Endometrial microvascular endothelial cells (primary cell): ENCODE results near the gene PPT2. TPM values are rescaled to one million over a fixed set of nuclear protein-coding genes. Genes with fewer than 3 reads are reported as not detected.

Experiments used
- in situ Hi-C: cut with HindIII; loops from 2 replicates; pipeline ENCODE4 v1.10.0; 2017; ENCODE audit warnings: low sequenced_read_pairs, low pct_unique_long_range_greater_than_20kb; ENCODE audit errors: inconsistent ontology term
- total RNA-seq: library from RNA; depleted of rRNA; stranded (reverse); fragments of >200 nt; gene quantifications from one replicate; pipeline ENCODE4 v1.2.3, GENCODE V29; 2015; ENCODE audit errors: inconsistent ontology term

PPT2 gene
- total RNA-seq, 1 donor from 2014 or later, result 49.3 TPM

GRCh38 chr6:32167761-32168262, 13.9 kb downstream of the PPT2 start:
- in situ Hi-C loops, result no loop called here

GRCh38 chr6:32168350-32168749, 14.4 kb downstream of the PPT2 start:
- in situ Hi-C loops, result no loop called here

GRCh38 chr6:32168807-32169591, 15.1 kb downstream of the PPT2 start:
- in situ Hi-C loops, result no loop called here

- in situ Hi-C loops, result no loop called here
Measured at GRCh38 chr6:32170294-32170693, 16.4 kb downstream of the PPT2 start.

- in situ Hi-C loops, result no loop called here
Measured at GRCh38 chr6:32171234-32171633, 17.3 kb downstream of the PPT2 start.

GRCh38 chr6:32173051-32173727, 19.2 kb downstream of the PPT2 start:
- in situ Hi-C loops, result no loop called here

GRCh38 chr6:32174416-32174815, 20.5 kb downstream of the PPT2 start:
- in situ Hi-C loops, result no loop called here

- in situ Hi-C loops, result no loop called here
Measured at GRCh38 chr6:32175322-32175710, 21.4 kb downstream of the PPT2 start.

- in situ Hi-C loops, result no loop called here
Measured at GRCh38 chr6:32175711-32176475, 22.0 kb downstream of the PPT2 start, which contains the start of gene AGPAT1. Gene AGPAT1, minus strand, starts transcription at chr6:32176084. Its CDS starts 4,588 bp downstream, at chr6:32171496.

- in situ Hi-C loops, result no loop called here
Measured at GRCh38 chr6:32176476-32177182, 22.7 kb downstream of the PPT2 start.

- in situ Hi-C loops, result no loop called here
Measured at GRCh38 chr6:32177183-32177787, 23.3 kb downstream of the PPT2 start.

- in situ Hi-C loops, result no loop called here
Measured at GRCh38 chr6:32177788-32178546, 24.0 kb downstream of the PPT2 start, which contains the start of gene RNF5. Gene RNF5, plus strand, starts transcription at chr6:32178405. Its CDS starts 107 bp downstream, at chr6:32178512.

GRCh38 chr6:32178547-32179440, 24.9 kb downstream of the PPT2 start:
- in situ Hi-C loops, result no loop called here

GRCh38 chr6:32179766-32180405, 25.9 kb downstream of the PPT2 start:
- in situ Hi-C loops, result no loop called here

GRCh38 chr6:32181148-32181702, 27.3 kb downstream of the PPT2 start:
- in situ Hi-C loops, result no loop called here

- in situ Hi-C loops, result no loop called here
Measured at GRCh38 chr6:32181915-32182529, 28.1 kb downstream of the PPT2 start.
